ENCODE results near the gene SRA1.

The SRA1 gene

GRCh38 chr5:140549237-140550144 lies 7.8 kb downstream of the SRA1 start:
- no peak for DNase-seq

- no peak for DNase-seq
These were observed 8.5 kb downstream of the SRA1 start for GRCh38 chr5:140548791-140549190.

DNA sequence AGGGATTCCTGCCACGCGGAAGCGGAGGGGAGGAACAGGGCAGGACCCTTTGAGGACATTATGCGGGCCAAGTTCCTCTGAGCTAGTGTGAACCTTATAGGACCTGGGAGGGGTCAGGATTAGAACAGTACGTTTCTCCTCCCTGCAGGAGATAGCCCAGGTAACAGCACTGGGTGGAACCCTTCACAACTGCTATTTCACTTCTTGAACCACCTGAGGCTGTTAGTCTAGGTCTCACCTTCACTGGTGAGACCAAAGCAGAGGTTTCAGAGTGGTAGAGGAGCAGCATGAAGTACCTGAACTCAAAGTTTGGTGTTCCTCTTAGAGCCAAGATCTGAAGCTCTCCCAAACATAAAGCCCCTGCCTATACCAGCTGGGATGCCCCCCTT lies 9.0 kb downstream of the SRA1 start:
- no peak for DNase-seq

GRCh38 chr5:140547508-140548299 lies 9.6 kb downstream of the SRA1 start, which contains the start of gene EIF4EBP3:
TSS of gene EIF4EBP3 (plus strand) at chr5:140547662. CDS start at chr5:140547738, 76 bp downstream.
- DNase-seq = peak; percentile 89

GRCh38 chr5:140546851-140547507 lies 10.3 kb downstream of the SRA1 start:
- DNase-seq = no peak

DNA sequence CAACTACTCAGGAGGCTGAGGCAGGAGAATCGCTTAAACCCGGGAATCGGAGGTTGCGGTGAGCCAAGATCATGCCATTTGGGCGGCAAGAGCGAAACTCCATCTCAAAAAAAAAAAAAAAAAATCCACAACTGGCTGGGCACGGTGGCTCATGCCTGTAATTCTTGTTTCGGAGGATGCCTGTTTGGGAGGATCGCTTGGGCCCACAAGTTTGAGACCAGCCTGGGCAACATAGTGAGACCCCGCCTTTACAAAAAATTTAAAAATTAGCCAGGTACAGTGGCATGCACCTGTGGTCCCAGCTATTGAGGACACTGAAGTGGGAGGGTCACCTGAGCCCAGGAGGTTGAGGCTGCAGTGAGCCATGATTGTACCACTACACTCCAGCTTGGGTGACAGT lies 11.7 kb downstream of the SRA1 start:
- DNase-seq = no peak

- no peak for DNase-seq
These were observed 12.3 kb downstream of the SRA1 start for GRCh38 chr5:140544986-140545385.

DNA sequence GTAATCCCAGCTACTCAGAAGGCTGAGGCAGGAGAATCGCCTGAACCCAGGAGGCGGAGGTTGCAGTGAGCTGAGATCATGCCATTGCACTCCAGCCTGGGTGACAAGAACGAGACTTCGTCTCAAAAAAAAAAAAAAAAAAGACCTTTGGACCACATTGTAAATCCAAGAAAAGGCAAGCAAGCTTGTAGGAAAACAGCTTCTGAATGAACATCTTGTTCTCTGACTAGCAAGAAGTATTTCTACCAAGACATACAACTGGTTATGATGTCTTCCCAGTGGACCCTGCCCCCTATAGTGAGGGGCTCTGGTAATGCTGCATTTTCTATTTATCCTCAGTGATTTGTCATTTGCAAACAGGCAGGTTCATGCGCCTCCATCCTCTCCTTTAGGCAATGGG lies 14.3 kb downstream of the SRA1 start:
- DNase-seq = no peak

DNA sequence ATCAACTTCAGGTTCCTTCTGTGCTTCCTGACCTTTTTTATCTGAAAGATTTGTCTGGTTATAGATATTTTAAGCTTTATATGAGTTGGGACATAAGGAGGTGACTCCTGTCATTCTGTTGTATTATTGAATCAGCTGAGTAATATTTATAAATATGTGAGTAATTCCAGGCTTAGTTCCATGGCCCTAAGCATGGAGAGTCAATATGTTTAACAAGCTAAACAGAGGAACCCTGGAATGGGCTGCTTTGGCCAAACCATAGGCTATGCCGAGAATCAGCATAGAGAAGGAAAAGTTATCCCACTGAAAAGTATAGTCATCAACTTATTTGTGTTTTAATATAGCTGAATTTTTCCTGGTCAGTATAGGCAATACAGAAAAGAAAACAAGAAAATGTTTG lies 17.0 kb downstream of the SRA1 start:
- no peak for DNase-seq

GRCh38 chr5:140524003-140524402 lies 33.3 kb downstream of the SRA1 start:
- DNase-seq = no peak

- no peak for DNase-seq
These were observed 44.1 kb downstream of the SRA1 start for GRCh38 chr5:140513124-140513523.

- no peak for DNase-seq
These were observed 47.4 kb downstream of the SRA1 start for GRCh38 chr5:140509898-140510297.

DNA sequence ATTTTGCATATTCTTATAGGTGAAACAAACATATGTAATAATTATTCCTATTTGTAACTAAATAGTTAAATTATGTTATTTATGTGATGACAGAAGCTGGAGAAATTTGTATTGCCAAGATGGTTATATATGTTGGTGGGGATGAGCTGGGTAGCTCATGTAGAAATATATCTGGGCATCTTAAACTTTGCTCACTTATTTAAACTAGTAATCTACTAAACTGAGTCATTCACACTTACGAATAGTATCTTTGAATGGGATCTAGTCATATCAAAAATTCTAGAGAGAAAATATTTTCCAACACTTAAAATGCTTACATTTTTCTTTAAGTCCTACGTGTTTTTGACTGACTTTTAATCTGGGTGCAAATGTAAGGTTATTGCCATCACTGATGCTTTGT lies 54.4 kb downstream of the SRA1 start:
- DNase-seq = no peak
